Measurements from ENCODE around the gene PREX1.

DNA sequence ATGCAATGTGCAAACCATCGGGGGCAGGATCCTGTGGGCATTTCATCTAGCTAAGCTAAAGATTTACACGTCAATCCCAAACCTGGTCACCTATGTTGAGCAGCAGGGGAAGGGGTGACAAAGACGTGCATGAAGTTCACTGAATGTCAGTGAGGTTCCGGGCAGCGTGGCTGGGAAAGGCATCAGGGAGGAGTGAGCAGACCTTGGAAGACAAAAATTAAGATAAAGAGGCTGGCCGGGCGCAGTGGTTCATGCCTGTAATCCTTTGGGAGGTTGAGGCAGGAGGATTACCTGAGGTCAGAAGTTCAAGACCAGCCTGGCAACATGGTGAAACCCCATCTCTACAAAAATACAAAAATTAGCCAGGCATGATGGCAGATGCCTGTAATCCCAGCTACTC is 126.1 kb downstream of the PREX1 start:
- TF ChIP-seq POLR2A (IDR thresholded peaks at IDR 0.05): no peak
- TF ChIP-seq, protein P1, sequence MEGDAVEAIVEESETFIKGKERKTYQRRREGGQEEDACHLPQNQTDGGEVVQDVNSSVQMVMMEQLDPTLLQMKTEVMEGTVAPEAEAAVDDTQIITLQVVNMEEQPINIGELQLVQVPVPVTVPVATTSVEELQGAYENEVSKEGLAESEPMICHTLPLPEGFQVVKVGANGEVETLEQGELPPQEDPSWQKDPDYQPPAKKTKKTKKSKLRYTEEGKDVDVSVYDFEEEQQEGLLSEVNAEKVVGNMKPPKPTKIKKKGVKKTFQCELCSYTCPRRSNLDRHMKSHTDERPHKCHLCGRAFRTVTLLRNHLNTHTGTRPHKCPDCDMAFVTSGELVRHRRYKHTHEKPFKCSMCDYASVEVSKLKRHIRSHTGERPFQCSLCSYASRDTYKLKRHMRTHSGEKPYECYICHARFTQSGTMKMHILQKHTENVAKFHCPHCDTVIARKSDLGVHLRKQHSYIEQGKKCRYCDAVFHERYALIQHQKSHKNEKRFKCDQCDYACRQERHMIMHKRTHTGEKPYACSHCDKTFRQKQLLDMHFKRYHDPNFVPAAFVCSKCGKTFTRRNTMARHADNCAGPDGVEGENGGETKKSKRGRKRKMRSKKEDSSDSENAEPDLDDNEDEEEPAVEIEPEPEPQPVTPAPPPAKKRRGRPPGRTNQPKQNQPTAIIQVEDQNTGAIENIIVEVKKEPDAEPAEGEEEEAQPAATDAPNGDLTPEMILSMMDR (IDR thresholded peaks at IDR 0.05): no peak
